ENCODE measurements around the gene STAMBPL1.
"Not testable (repeated sequence)": the region's sequence is repeated elsewhere in the genome, so short reads cannot be mapped to it uniquely, and the experiment has no call there.

STAMBPL1 gene

DNA sequence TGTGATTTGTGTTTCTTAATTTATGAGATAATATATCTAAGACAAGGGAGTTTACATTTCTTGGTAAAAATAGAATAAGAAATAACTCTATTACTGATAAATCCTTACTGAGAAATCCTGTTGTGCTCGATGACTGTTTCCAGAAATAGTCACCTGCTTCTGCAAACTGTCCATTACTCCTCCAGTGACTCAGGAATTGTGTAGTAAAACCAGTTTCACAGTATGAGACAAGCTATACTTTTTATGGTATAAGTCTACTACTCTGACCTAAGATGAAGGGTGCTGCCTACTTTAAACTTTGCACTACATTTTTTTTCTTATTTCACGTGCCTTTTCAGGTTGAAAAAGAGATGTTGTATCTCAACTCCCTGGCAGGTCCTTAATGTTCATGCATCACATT is 21.6 kb upstream of the STAMBPL1 start:
- DNase-seq = no peak

DNA sequence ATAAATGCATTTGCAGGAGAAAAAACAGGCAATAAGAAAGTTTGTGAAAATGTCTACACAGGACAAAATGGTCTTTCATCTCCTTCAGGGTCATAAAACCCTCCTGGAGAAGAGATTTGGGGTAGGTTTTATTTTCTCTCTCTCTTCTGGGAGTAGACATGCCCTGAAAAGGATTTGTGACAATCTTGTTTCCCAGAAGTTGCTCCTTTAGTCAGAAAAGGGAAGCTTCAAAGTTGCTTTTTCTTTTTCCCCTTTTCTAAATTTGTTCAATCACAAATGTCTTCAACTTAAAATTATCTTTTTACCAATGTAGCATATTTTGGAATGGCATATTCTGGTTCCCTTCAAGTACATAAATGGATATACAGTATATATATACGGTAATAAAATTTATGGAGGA is 19.0 kb upstream of the STAMBPL1 start:
- no peak for DNase-seq

DNA sequence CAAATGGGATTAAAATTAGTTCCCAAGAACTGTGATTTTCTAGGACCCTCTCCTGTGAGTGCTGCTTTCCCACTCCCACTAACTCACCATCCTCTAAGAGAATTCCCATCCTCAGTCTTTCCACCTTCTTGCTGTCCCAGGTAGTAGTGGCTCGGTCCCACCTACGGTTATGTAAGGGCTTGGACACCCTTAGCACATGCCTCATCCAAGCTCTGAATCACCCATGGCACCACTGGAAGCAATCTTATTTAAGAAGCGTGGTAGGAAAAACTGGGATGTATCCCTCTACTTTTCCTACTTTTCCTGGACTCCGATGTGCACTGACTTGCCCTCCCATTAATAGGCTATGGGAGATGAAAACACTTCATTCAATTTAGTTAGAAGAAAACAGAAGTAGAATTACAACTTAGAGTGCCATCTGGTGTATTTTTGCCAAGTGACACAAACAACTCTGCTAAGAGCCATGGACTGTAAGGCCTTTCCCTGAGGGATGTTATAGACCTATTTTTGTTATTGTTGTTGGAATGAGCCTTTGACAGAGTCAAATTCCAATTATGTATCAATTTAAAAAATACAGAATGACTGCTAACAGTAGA is 14.7 kb upstream of the STAMBPL1 start:
- DNase-seq = no peak

DNA sequence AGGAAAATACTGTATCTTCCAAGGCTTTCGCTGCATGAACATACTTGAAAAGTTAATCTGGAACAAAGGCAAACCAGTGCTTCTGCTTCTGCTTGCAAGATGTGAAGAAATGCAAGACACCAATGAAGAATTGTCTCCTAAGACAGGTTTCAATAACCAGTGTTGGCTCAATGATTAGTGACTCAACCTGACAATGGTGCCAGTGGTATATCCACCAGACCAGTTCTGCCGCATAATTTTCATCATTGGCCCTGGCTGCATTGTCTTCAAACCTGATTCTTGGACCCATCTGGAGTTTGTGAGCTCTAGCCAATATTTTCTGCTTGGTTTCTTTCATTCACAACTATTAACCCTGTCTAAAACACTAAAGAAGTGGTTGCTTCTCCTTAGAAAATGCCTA is 13.6 kb upstream of the STAMBPL1 start:
- DNase-seq = no peak

DNA sequence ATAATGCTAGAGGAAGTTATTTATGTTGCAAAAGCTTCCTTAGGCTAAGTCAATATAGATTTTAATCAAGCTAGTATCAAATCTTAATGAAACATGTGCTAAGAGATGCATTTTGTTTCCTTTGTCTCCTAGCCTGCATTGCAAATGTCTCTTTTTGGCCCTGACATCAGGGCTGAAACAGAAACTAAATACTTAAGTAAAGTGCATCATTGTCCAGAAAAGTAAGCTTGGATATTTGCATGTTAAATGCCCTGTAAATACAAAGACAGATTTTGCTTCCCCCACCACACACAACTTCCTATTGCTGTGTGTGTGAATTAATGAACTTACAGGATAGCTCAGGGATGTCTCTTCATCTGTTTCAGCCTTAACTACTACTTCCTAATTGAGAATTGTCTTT is 10.0 kb upstream of the STAMBPL1 start:
- no peak for DNase-seq

DNA sequence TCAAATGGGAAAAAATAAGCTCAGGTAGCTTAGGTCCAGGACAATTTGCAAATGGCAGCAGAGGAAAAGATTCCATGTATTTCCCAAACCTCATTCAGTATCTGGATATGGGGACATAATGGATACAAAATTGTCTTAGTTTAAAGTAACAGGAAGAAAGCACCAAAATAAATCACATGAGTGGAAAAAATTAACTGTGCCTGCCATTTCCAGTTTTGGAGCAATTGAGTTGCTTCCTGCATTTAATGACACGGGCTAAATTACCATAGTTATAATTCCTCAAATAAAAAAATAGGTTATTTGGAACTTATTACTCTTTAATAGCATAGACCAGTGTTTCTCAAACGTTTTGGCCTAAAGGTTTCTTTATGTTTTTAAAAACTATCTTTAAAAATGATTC is 6.3 kb upstream of the STAMBPL1 start:
- no peak for DNase-seq

DNA sequence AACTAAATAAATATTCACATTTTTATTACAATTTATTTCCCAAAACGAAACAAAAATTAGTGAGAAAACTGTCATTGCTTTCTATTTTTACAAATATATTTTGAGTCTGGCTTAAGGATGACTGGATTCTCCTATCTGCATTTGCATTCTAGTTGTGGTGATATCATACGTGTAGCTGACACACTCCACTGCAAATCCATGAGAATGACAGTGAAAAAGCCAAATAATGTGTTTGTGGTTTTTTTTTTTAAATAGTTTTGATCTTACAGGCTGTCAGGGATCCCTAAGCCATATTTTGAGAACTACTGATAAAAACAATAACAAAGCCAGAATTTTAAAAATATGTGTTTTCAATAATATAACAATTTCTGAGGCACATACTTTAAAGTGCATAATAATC is 5.8 kb upstream of the STAMBPL1 start:
- DNase-seq = no peak

DNA sequence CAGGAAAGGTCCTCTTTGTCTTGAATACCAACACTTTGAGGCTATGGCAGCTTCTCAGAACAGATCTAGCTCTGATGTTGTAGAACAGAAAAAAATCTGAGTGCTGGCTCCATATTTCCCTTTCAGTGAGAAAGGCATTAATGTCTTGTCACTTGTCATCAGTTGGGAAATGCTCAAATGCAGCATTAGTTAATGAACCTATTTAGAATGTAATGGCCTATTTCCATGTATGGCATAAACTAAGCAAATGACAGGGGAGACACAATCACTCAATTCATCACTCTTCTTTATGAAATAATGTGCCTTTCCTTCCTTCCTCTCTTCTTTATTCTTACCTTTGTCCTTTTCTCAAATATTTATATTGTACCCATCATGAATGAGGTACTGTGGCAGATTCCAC is 5.0 kb upstream of the STAMBPL1 start:
- no peak for DNase-seq

DNA sequence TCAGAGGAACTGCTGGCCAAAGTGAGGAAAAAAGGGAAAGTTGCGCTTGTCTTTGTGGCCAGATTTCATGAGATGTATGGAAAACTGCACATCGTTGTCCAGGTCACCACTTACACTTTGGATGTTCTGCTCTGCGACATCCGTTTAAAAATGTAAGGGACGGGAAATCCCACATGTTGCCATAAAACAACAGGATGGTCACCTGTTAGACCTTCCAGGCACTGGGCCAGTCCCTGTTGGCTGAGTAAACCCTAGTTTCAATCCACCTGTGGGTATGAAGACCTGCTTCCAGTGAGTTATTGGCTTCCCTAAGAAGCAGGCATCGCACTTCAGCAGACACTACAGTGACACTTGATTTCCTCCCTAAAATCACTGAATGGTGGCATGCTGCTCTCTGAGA is 2.7 kb upstream of the STAMBPL1 start:
- no peak for DNase-seq

DNA sequence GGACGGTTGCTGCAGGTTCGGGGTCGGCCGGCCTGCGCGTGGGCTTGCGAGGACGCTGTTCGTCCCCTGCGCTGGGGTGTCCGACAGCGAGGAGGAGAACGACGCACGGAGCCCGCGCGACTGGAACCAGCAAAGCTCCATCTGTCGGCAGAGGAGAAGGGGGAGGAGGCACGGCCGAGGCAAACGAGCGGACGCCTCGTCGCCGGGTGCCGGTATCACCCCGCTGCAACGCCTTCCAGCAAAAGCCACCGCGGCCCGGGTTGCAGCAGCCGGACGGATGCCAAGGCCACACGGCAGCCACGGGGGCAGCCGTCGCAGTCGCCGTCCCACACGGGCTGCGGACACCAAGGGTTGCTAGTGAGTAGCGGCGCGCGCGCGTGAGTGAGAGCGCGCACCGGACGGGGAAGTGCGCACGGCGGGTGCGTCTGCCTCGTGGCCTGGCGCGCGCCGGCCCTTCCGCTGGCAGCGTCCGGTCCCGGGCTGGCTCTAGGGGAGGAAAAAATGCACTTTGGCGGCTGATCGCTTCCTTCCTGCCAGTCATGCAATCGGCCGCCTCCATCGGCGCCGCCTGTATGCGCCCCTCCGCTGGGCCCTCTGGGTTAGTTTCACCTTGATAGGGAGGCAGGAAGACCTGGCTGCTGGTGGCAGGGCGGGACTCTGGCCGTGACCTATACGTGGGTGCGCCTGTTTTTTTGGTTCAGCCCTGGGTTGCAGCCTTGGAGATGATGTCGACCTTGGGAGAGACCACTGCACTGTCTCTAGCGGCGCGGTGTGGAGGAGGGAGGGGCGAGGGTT is 434 bp downstream of the STAMBPL1 start:
- DNase-seq = peak; percentile 61

DNA sequence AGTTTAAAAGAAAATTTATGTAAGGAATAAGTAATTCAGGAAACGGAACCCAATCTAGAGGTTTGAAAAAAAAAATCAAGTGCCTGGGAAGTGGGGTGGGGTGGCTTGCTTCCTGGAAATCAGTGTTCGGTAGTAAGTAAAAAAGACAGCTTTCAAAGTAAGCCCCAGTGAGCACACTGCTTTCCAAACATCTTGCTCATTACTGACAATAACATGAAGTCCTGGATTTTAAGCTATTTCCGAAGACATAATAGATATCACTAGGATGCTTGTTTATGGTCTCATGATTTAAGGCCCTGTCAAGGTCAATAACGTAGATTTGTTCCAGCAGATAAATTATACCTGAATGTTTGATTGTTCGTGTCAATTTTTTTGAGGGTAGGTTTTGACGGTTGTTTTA is 1.3 kb downstream of the STAMBPL1 start:
- DNase-seq = no peak

DNA sequence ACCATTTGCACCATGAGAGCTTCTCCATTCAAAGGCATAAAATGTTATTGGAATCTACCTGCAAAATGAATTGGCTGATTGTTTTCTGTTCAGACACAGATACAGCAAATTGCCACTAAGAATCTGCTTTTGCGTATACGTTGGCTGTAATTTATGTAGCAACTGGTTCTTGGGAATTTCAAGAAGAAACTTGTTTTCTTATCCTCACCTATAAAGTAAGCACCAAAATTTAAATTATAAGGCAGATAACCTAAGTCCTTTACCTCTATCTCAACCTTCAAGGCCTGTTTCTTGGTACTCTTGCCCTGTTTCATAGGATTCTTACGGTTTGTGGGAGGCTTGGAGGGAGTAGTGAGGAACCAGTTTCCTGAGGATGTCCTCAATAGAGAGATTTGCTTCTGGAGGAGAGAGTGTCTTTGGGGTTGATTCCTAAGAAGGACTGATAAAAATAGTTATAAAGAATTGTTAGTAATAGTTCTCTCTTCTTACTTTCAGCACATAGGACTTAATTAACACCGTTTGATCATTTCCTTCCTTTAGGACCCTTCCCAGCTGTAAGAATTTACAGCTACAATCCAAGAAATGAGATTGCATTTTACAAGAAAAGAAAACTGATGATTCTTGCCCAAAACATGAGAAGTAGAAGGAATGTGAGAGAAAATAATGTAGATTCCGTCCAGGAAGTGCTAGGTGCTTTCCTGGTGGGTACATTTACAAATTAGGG is 2.0 kb downstream of the STAMBPL1 start:
- no peak for DNase-seq

DNA sequence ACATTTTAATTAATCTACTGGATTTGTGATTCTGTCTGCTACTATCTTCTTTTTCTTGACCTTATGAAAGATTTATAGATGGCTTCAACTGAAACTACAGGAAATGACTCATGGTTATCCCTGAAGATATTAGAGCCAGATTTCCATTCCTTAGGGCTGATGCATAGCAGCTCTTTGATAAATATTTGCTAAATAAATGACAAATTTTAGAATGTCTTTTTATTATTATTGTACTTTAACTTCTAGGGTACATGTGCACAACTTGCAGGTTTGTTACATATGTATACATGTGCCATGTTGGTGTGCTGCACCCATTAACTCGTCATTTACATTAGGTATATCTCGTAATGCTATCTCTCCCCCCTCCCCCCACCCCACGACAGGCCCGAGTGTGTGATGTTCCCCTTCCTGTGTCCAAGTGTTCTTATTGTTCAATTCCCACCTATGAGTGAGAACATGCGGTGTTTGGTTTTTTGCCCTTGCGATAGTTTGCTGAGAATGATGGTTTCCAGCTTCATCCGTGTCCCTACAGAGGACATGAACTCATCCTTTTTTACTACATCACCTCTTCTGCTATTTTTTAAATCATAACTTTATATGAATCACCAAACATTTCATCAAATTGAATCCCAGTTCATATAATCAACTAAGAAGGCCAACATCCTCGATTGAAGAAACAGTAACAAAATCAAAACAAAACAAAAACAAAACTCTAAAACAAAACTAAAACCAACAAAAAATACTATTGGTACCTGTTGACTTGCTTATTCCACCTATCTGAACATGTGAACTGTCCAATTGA is 2.8 kb downstream of the STAMBPL1 start:
- DNase-seq = not testable (repeated sequence)

DNA sequence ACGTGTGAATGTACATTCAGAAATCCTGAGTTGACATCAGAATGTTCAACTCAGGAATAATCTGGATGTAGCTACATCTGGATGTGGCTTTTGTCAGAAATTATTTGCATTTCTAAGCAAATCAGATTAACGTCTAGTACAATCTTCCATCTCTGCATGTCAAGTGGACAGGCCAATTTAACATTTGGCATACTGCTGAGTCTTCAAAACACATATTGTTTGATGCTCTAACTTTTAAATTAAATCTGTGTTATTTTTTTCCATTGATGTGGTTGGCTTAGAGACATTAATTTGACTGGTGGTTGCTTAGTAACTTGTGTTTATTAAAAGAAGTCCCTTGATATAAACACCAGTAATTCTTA is 3.4 kb downstream of the STAMBPL1 start:
- no peak for DNase-seq

DNA sequence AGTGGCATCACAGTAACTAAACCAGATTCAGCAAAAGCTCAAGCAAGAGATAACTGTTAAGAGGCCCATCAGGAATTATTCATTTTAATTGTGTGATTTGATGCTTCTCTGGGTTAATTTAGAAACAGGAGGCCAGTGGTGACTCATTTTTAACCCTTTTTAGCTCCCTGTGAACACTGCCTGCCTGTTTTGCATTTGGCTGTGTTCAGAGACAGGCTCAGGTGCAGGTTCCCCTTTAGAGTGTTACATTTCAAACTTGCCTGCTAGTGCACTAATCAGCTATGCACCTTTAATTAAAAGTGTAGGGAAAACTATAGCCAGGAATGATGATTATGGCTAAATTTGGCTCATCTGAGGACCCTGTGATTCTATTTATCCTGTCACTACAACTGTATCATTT is 6.5 kb downstream of the STAMBPL1 start:
- no peak for DNase-seq

DNA sequence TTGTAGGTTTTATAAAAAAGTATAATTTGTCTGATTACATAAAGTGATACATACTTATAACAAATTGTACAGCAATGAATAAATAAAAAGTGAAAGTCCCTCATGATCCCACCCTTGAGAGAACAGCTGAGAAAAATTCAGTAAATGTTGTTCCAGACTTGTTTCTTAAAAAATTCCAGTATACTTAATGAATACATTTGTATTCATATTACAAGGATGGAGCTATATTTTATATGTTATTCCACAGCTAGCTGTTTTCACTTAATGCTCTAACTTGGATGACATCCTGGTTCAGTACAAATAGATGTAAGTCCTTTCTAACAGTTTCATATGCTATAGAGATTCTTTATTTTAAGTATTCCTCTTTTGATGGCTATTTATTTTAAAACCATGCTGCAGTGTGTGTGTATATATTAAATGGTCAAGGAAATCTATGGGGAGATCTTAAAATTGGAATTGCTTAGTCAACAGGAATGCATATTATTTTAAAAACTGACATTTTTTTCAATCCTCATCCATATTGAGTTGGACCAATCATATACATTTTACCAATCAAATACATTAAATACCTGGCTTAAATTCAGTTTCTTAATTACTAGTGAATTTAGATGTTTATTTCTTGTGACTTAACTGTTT is 8.9 kb downstream of the STAMBPL1 start:
- DNase-seq = no peak

DNA sequence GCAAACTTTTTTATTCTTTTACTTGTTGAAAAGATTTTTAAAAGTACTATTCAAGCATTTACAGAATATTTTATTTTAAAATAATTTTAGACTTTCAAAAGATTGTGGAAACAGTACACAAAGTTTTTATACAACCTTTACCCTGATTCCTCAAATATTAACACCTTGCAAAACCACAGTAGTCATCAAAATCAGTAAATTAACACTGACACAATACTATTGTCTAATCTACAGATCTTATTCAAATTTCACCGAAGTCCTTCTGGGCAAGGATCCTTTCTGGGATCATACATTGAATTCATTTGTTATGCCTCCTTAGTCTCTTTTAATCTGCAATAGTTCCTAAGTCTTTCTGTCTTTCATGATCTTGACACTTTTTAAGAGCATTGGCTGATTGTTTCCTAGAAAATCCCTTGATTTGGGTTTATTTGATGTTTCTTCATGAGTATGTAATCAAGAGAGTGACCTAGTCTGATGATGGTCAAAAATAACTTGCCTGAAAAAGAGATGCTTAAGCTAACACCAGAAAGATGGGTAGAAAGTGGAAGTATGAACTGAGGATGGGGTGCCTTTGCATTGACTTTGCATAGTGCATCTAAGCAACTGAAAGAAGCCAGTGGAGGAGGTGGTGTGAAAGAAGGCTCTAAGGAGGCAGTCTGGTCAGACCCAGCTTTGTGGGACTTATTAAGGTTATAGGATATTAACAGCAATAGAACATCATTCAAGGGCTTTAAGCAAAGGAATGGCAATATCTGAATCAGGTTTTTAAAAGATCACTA is 9.7 kb downstream of the STAMBPL1 start:
- DNase-seq = no peak

DNA sequence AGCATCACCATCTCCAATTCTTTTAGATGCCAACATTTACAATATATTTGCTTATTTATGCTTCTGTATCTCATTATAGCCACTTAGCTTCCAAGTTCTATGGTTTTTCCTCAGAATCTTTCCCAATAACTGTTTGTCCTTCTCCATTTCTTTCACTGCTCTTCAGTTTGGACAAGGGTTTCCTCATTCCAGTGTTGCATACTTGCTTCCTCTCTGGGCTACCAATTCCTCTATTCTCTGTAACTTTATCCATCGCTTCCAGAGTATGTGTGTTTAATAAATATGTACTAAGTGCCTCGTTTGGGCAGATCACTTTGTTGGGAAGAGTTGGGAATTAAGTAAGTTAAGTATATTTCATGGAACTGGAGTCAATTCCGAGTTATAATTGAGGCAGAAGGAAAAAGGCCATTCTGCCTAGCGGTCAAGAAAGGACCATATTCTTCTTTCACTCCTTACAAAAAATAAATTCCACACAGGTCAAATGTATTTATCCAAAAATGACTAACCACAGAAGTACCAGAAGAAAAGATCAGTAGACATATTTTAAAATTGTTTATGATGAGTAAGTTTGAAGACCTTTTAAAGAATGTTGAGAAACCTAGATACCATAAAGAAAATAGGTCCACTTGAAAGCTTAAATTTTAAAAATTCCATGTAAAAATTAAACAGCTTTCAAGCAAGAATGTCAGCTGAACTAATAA is 10.8 kb downstream of the STAMBPL1 start:
- DNase-seq = no peak

DNA sequence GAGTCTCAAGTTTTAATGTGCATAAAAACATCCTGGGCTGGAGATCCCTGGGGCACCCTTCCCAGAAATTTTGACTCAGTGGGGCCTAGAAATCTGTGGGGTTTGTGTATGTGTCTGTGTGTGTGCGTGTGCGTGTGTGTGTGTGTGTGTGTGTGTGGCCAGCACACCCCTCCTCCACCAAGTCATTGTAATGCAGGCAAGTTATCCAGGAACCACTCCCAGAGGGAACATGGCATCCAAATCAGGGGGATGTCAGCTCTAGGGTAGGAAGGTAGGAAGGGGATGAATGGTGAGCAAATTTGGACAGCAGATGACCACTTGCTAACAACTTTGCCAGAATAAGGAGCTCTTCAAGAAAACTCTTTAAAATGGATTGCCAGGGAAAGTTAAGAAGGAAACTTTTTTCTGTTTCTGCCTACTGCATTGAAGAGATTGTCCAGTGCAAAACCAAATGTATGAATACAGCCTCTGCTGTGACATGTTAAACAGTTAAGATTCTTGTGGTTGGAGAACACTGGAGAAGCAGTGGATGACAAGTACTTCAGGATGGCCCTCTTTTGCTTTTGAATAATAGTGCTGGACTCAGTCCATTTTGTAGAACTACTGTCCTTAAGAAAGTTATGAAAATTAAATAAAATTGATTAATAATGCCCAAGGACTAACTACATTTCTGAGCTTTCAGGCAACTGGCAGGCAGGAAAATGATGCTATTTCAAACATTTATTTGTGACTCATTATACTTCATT is 12.3 kb downstream of the STAMBPL1 start:
- no peak for DNase-seq

DNA sequence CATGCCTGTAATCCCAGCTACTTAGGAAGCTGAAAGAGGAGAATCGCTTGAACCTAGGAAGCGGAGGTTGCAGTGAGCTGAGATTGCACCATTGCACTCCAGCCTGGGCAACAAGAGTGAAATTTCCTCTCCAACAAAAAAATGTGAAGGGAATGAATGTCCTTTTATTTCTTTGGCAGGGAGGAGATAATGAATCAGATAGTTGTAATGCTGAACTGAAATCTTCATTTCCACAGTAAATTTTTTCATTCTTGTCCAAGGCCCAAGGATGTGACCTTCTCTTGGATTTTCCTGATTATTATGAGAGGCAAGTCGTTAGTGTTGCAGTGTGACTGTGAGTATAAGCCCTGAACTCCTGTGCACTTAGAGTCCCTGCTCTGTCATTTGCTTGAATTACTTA is 13.6 kb downstream of the STAMBPL1 start:
- DNase-seq = no peak

DNA sequence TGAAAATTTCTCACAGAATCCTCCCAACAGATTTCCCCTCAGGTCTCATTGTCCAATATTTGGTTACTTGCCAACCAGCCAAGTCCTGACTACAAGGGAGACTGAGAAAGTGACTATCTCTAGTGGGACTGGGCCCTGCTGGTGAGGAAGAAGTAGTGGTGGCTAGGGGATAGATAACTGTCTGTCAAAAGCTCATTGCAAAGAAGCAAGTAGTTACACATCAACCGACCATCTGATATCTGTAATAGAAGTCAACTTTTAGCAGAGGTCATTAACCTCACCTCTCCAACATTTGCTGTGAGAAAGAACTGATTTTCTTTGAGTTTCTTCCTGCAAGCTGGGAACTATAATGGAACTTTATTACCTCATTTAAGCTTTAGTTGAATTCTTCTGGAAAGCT is 15.2 kb downstream of the STAMBPL1 start:
- DNase-seq = no peak

Measured in amniotic stem cell (primary cell).